Transverse colon (tissue), 4 donors: ENCODE results near the gene DERA. TPM values are rescaled to one million over a fixed set of nuclear protein-coding genes. Genes with fewer than 3 reads are reported as not detected.

ENCODE experiments used
- DNase-seq: peaks from one replicate; pipeline ENCODE4 v3.0.0-alpha.2; 2019
- H3K27ac ChIP-seq, 4 donors: fragments of 200-600 bp; sonication (generic); 2 replicates each; pipeline ENCODE4 v1.5.1; 2016 to 2018; ENCODE audit warnings: inconsistent platforms in 4 of 4
- H3K27me3 ChIP-seq: fragments of 200-600 bp; sonication (generic); 2 replicates; pipeline ENCODE4 v1.5.1; 2017; ENCODE audit warnings: inconsistent platforms
- H3K36me3 ChIP-seq, 4 donors: fragments of 200-600 bp; sonication (generic); 2 replicates each; pipeline ENCODE4 v1.5.1; 2017 to 2019; ENCODE audit warnings: inconsistent platforms in 4 of 4
- H3K4me1 ChIP-seq, 4 donors: fragments of 200-600 bp; sonication (generic); 2 replicates each; pipeline ENCODE4 v1.5.1; 2017 to 2020; ENCODE audit warnings: inconsistent platforms in 4 of 4
- H3K4me3 ChIP-seq, 4 donors: fragments of 200-600 bp; sonication (generic); 1 replicate in 1 of 4; 2 replicates in 3 of 4; pipeline versions ENCODE4 v1.5.1 to v1.6.1; 2017 to 2019; ENCODE audit warnings: inconsistent platforms in 4 of 4
- H3K9me3 ChIP-seq, 2 donors: fragments of 200-600 bp; sonication (generic); 2 replicates each; pipeline ENCODE4 v1.5.1; 2017 to 2019; ENCODE audit warnings: inconsistent platforms in 2 of 2
- CTCF ChIP-seq, 5 experiments: fragments of 200-600 bp in 3 of 5; fragments of 450-650 bp in 2 of 5; sonication (generic) in 3 of 5; IDR thresholded peaks; 1 replicate in 2 of 5; 2 replicates in 3 of 5; pipeline ENCODE4 v1.5.1; 2016 to 2017; ENCODE audit warnings: antibody characterized with exemption in 5 of 5, inconsistent platforms in 3 of 5, mild to moderate bottlenecking in 2 of 5, moderate library complexity in 1 of 5
- EP300 ChIP-seq: sonication (generic); formaldehyde crosslinking; IDR thresholded peaks from one replicate; pipeline ENCODE4 v1.6.1; 2017; ENCODE audit warnings: antibody characterized with exemption, low read depth
- POLR2A ChIP-seq: fragments of 450-650 bp; IDR thresholded peaks from one replicate; pipeline ENCODE4 v1.6.1; 2016; ENCODE audit warnings: antibody characterized with exemption, mild to moderate bottlenecking, moderate library complexity
- POLR2AphosphoS5 ChIP-seq, 3 donors: sonication (generic); formaldehyde crosslinking; IDR thresholded peaks; one replicate each; pipeline ENCODE4 v1.6.1; 2016; ENCODE audit warnings: antibody characterized with exemption in 3 of 3
- WGBS, 2 donors: methylation state at CpG; one replicate each; pipeline ENCODE4 v1.1.5; 2018; ENCODE audit warnings: low coverage in 1 of 2; 5-methylcytosine and 5-hydroxymethylcytosine counted together
- in situ Hi-C, 4 donors: fragments of 200-750 bp; cut with MboI; loops; one replicate each; pipeline versions ENCODE4 v1.15.0 to v1.15.1; 2017; ENCODE audit warnings: low sequenced_read_pairs in 3 of 4, low pct_ligation_motif_present in 1 of 4, low pct_unique_long_range_greater_than_20kb in 1 of 4
- intact Hi-C: fragments of 100-400 bp; cut with DNase I; formaldehyde crosslinking; loops from one replicate; pipeline ENCODE4 v1.15.1; 2023; ENCODE audit warnings: low total_unique reads
- total RNA-seq, 4 donors: library from RNA; depleted of rRNA; stranded (reverse); fragments of >200 nt; gene quantifications; one replicate each; pipeline ENCODE4 v1.1.0, GENCODE V29; 2016

Gene DERA
- total RNA-seq, 4 donors from 2014 or later = 9.2 to 112 (median 69.9) TPM

- Histone ChIP-seq H3K4me3 (no peak overlapping the region), H3K4me1 (peaks cover 11 to 35% (median 26%) of the 10 kb centered on the region in 4 donors), H3K36me3 (no peaks in the 10 kb centered on the region), H3K27me3 (no peaks in the 10 kb centered on the region), H3K27ac (peak overlapping the region; percentile 42 to 69 (median 58)), H3K9me3 (no peaks in the 10 kb centered on the region)
- WGBS, 2 donors = 48 to 62% methylated on average over 7 of the region's 7 CpGs
- intact Hi-C loops (no loop called here), in situ Hi-C loops (no loop called here)
- DNase-seq = no peak
- TF ChIP-seq CTCF (IDR thresholded peaks at IDR 0.05) = no peak
- no peak for TF ChIP-seq EP300
- TF ChIP-seq POLR2AphosphoS5 (IDR thresholded peaks at IDR 0.05) = no peak
- no peak for TF ChIP-seq POLR2A
Observed at GRCh38 chr12:15977999-15978951, 67.1 kb downstream of the DERA start.

- H3K27ac ChIP-seq = peak overlapping the region; percentile 42 to 69 (median 58)
- no peak overlapping the region for H3K4me3 ChIP-seq
- peak; percentile 43 for DNase-seq
- H3K27me3 ChIP-seq = no peaks in the 10 kb centered on the region
- no peaks in the 10 kb centered on the region for H3K9me3 ChIP-seq
- H3K36me3 ChIP-seq = no peaks in the 10 kb centered on the region
- in situ Hi-C loops = no loop called here
- intact Hi-C loops = no loop called here
- peak in 1 of 3 donors; percentile 13 for TF ChIP-seq POLR2AphosphoS5 (IDR thresholded peaks at IDR 0.05)
- peak; percentile 47 to 58 (median 48) for TF ChIP-seq CTCF (IDR thresholded peaks at IDR 0.05)
- no peak for TF ChIP-seq EP300
- no peak for TF ChIP-seq POLR2A
- WGBS, 2 donors = 18 to 34% methylated on average over 2 of the region's 2 CpGs
- H3K4me1 ChIP-seq = peaks cover 11 to 35% (median 26%) of the 10 kb centered on the region in 4 donors
Observed at GRCh38 chr12:15979096-15980092, 68.3 kb downstream of the DERA start.

GRCh38 chr12:15982071-15982470 is 70.9 kb downstream of the DERA start:
- no peak overlapping the region for H3K27ac ChIP-seq
- H3K4me1 ChIP-seq = peaks cover 11 to 35% (median 26%) of the 10 kb centered on the region in 4 donors
- intact Hi-C loops = no loop called here
- H3K27me3 ChIP-seq = no peaks in the 10 kb centered on the region
- in situ Hi-C loops = no loop called here
- peaks cover 0 to 14% (median 1%) of the 10 kb centered on the region in 4 donors for H3K36me3 ChIP-seq
- WGBS, 2 donors = 77 to 81% methylated on average over 4 to 5 of the region's 5 CpGs
- no peak overlapping the region for H3K4me3 ChIP-seq
- no peak for DNase-seq
- TF ChIP-seq CTCF (IDR thresholded peaks at IDR 0.05) = no peak
- no peak for TF ChIP-seq EP300
- TF ChIP-seq POLR2AphosphoS5 (IDR thresholded peaks at IDR 0.05) = no peak
- TF ChIP-seq POLR2A = no peak
- H3K9me3 ChIP-seq = no peaks in the 10 kb centered on the region
